SU-DHL-6 (cell line): Measurements from ENCODE around the gene NUB1.

Experiments used
- EZH2phosphoT487 ChIP-seq: fragments of 200-600 bp; sonication (generic), shearing (Covaris generic); conservative IDR thresholded peaks from 2 replicates; pipeline ENCODE4 v1.6.1; 2018; ENCODE audit warnings: mild to moderate bottlenecking, antibody characterized with exemption, low read length, moderate library complexity, mixed read lengths
- TF ChIP-seq, protein P1 (sequence below): fragments of 200-600 bp; sonication (generic); IDR thresholded peaks from one replicate; pipeline ENCODE4 v1.5.1; 2017; ENCODE audit warnings: antibody characterized with exemption, mild to moderate bottlenecking, low read length, moderate library complexity; ENCODE audit not compliant: insufficient read depth, poor library complexity, severe bottlenecking

DNA sequence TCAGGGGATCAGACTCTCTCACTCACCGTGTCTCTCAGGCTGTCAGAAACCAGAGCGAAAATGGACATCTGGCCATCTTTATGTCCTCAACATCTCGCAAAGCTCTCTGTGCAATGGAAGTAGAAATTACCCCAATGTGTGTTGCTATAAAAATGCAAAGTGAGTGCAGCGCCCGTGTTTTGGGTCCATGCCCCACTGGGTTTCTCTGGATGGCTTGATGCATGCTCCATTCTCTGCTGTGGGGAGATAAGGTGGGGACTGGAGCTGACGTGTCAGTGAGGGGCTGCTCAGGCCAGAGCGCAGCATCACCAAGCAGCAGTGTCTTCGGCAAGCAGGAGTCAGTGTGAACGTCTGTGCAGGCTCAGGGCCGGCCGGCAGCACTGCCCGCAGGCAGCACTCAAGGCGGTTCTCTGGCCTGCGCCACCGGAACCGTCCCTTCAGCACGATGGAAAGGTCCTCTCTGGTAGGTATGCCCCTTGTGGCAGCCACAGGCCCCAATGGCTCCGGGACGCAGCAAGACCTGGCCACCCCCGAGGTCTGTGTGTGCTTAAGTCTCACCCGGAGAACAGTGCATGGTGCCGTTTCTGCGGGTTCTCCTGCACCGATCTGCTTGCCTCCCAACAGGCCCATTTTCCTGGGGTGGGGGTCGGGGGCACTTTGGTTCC is 38.1 kb downstream of the NUB1 start:
- TF ChIP-seq, protein P1, sequence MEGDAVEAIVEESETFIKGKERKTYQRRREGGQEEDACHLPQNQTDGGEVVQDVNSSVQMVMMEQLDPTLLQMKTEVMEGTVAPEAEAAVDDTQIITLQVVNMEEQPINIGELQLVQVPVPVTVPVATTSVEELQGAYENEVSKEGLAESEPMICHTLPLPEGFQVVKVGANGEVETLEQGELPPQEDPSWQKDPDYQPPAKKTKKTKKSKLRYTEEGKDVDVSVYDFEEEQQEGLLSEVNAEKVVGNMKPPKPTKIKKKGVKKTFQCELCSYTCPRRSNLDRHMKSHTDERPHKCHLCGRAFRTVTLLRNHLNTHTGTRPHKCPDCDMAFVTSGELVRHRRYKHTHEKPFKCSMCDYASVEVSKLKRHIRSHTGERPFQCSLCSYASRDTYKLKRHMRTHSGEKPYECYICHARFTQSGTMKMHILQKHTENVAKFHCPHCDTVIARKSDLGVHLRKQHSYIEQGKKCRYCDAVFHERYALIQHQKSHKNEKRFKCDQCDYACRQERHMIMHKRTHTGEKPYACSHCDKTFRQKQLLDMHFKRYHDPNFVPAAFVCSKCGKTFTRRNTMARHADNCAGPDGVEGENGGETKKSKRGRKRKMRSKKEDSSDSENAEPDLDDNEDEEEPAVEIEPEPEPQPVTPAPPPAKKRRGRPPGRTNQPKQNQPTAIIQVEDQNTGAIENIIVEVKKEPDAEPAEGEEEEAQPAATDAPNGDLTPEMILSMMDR: no peak
- TF ChIP-seq EZH2phosphoT487: no peak
